NCI-H526 treated with DMSO at 0.1 percent for 48 hours (cell line): ENCODE data around the gene P3H2.

Source experiments
- DNase-seq: peaks from one replicate; lab custom pipeline; 2025; lab: John Stamatoyannopoulos, UW

The P3H2 gene

GRCh38 chr3:190053919-190054672 is 66.6 kb downstream of the P3H2 start:
- no peak for DNase-seq

DNA sequence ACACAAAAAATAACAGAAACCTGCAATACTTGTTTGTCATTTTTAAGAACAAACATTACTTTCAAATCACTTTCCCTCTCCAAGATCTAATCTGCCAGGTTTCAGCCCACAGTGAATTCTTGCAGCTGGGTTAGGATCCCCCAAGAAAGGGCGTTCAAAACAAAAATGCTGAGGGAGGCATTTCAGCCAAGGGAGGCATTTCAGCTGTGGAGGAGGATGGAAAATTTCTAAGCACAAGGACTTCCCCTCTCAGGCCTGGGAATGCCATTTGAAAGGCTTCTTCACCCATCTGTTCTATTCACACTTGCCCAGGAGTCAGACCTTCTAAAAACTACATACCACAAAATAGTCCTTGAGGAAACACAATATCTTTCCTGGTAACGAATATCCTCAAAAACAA is 69.1 kb downstream of the P3H2 start:
- DNase-seq, result no peak

DNA sequence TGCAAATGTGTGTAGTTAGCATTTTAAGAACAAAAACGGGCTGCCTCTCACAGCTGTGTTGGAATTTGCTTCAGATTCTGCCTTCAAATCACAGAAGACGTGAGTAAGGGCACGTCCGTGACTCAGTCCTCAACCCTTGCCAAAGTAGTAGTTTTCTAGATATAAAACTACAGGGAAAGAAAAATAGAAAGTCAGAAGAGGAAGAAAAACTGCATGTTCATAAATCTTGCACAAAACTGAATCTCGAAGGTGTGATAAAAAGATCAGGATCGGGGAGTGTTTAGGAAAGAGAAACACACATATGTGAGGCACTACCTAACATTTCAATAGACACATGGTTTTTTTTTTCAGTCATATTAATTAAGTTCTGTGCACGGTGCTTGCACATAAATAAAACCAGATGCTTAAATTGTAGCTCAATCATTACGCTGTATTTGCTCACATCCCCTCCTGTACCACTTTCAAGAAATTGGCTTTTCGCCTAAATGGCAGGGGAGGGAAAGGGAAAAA is 71.7 kb downstream of the P3H2 start:
- no peak for DNase-seq

- DNase-seq, result no peak
These were observed 75.7 kb downstream of the P3H2 start for GRCh38 chr3:190044974-190045373.

- no peak for DNase-seq
These were observed 76.6 kb downstream of the P3H2 start for GRCh38 chr3:190044142-190044541.

GRCh38 chr3:190043741-190044140 is 77.0 kb downstream of the P3H2 start:
- no peak for DNase-seq

GRCh38 chr3:190042558-190042957 is 78.1 kb downstream of the P3H2 start:
- DNase-seq, result no peak

- no peak for DNase-seq
These were observed 79.2 kb downstream of the P3H2 start for GRCh38 chr3:190041333-190042041.

- no peak for DNase-seq
These were observed 80.6 kb downstream of the P3H2 start for GRCh38 chr3:190040145-190040544.

DNA sequence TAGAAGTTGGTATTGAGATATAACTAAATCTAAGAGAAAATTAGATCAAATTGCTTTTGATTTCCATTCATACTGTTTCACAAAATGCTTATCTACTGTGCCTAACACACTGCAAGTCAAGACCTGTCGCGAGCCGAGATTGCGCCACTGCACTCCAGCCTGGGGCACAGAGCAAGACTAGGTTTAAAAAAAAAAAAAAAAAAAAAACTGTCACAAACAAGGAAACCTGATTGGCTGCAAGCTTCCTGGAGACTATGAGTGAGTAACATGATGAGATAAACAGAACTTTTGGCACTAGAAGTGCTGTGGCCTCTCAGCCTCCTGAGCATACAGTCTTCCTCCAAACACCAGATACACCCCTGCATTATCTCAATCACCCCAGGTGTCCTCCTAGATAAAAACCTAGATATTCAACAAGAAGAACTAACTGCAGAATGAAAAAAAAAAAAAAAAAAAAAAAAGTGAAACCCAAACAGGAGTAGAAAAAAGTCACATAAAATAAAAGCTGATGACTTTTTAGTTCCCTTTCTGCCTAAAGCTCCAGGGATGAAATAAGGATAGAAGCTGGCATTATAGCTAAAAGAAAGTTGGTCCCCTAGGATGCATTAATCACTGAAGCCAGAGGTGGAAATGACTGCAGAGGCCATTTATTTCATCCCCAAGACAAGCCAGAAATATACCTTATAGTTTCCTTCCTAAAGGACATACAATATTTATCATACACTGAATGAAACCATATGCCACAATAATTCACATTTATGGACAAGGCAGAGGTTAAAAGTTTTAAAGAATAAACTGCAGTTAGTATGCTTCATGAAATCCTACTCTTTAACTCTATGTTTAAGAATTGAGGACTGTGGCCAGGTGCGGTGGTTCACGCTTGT is 82.4 kb downstream of the P3H2 start:
- DNase-seq, result no peak

DNA sequence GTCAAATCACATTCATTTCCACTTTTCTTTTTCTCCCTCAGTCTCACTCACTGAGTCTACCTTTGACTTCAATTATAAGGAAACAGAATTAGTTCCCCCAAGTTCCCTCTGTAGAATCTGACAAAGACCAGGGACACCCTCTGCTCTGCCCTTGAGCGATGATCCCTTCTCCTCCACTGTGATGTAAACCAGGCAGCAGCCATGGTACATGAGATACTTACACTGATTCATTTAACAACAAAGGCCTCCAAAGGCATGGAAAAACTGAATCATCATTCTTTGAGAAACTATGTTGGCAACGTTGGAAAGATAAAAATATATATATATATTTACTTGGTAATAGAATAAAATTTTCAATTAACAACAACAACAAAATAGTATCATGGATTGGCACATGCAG is 84.1 kb downstream of the P3H2 start:
- DNase-seq, result no peak

- DNase-seq, result no peak
These were observed 86.3 kb downstream of the P3H2 start for GRCh38 chr3:190034446-190034845.

- no peak for DNase-seq
These were observed 87.8 kb downstream of the P3H2 start for GRCh38 chr3:190032923-190033322.

GRCh38 chr3:190031887-190032752 is 88.6 kb downstream of the P3H2 start:
- no peak for DNase-seq

GRCh38 chr3:190027116-190027515 is 93.6 kb downstream of the P3H2 start:
- no peak for DNase-seq

DNA sequence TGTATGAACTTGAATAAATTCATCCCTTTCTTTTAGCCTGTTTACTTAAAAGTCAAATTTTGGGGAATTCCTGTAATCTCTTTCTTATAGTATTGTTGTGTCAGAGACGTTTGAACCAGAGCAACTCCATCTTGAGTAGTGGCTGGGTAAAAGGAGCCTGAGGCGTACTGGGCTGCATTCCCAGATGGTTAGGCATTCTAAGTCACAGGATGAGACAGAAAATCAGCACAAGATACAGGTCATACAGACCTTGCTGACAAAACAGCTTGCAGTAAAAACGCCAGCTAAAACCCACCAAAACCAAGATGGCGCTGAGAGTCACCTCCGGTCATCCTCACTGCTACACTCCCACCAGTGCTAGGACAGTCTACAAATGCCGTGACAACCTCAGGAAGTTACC is 94.5 kb downstream of the P3H2 start:
- DNase-seq, result no peak

GRCh38 chr3:190024912-190025311 is 95.8 kb downstream of the P3H2 start:
- DNase-seq, result no peak

DNA sequence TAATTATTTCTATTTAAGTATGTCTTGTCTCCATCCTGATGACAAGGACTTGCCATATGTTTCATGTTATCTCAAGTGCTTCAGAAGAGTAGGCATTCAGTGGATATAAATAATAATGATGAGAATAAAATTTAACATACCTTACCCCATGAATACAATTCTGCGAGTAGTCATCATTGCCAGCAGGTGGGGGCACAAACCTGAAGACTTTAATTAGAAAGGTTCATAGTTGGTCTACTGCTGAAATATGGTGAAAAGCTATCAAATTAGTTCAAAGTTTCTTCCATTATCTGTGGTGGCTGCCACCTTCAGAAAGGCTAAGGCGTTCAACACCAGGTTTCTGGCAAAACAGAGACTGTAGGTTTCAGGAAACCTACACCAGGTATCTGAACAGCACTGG is 100.9 kb downstream of the P3H2 start:
- no peak for DNase-seq

GRCh38 chr3:190019006-190019405 is 101.7 kb downstream of the P3H2 start:
- no peak for DNase-seq

GRCh38 chr3:190018460-190018859 is 102.2 kb downstream of the P3H2 start:
- no peak for DNase-seq

GRCh38 chr3:190017521-190018288 is 103.0 kb downstream of the P3H2 start:
- DNase-seq, result peak; percentile 3
